HG02870 (cell line): ENCODE measurements around the gene UGT2A3.
"Not testable (repeated sequence)": the region's sequence is repeated elsewhere in the genome, so short reads cannot be mapped to it uniquely, and the experiment has no call there.

Experiments used
- ATAC-seq: cut with Tn5 transposase; IDR thresholded peaks from one replicate; pipeline ENCODE4 v1.9.1; 2021; ENCODE audit warnings: mild to moderate bottlenecking, moderate library complexity; ENCODE audit not compliant: unreplicated experiment

UGT2A3 gene

GRCh38 chr4:68951078-68951805 lies at the start of gene UGT2A3:
Gene UGT2A3 (minus strand): TSS chr4:68951804. CDS start chr4:68951760, 44 bp downstream.
- no peak for ATAC-seq

- ATAC-seq, result no peak
These were observed 45.4 kb upstream of the UGT2A3 start for GRCh38 chr4:68997040-68997439.

- ATAC-seq, result peak; percentile 73
These were observed 43.7 kb upstream of the UGT2A3 start for GRCh38 chr4:68995292-68995691.

DNA sequence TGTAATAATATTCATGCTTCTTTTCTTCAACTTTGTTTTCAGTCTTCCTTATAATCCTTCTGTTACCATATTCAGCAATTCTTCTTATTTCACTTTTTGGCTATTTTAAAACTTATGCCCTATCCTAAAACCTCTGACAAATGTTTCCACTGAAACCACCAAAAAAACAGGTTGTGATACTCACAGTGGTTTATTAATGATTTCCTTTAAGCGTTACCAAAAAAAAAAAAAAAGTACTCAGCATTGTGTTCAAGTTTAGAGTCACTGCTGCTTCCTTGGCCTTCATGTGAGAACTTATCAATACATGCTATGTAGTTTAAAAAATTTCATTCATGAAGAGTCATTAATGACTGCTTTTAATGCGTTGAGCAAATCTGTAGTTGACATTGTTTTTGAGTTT lies 35.4 kb upstream of the UGT2A3 start:
- peak; percentile 54 for ATAC-seq

GRCh38 chr4:68985442-68985841 lies 33.8 kb upstream of the UGT2A3 start:
- ATAC-seq, result no peak

GRCh38 chr4:68984947-68985346 lies 33.3 kb upstream of the UGT2A3 start:
- no peak for ATAC-seq

DNA sequence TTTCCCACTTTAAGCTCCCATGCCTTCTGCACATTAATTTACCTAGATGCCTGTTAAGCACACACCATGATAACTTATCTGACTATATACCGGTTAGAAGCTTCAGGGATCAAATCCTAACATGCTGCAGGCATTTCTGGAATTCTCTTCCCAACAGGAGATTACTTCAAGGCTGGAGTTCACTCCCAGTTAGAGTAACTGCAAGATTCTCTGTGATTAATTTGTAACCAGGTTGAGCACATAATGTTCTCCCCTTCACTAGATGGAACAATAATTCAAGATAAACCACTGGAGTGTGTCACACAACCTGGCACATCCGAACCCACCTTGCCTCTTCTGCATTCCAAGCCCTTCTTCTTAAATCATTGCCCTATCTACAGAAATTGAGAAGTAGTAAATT lies 11.8 kb upstream of the UGT2A3 start:
- ATAC-seq, result no peak

DNA sequence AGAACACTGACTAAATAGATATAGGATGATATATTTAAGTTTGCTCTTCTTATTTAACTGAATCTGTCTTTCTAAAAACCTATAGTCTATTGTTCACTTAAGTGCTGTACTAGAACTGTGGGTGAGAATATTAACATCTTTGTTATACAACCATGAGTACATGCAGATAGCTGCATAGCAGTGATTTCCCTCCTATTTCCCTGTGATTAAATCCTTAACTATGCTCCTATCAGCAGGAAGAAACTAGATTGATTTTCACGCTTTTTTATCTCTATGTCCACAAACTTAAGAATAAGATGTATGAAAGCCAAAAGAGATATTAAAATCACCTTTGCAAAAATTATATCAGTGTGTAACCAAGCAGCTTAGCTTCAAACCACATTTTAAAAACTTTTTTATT lies 11.3 kb upstream of the UGT2A3 start:
- no peak for ATAC-seq

- no peak for ATAC-seq
These were observed 8.9 kb upstream of the UGT2A3 start for GRCh38 chr4:68960294-68961163.

- ATAC-seq, result not testable (repeated sequence)
These were observed 7.5 kb upstream of the UGT2A3 start for GRCh38 chr4:68959085-68959484.

GRCh38 chr4:68954126-68954525 lies 2.5 kb upstream of the UGT2A3 start:
- no peak for ATAC-seq

GRCh38 chr4:68953056-68953596 lies 1.5 kb upstream of the UGT2A3 start:
- ATAC-seq, result no peak

DNA sequence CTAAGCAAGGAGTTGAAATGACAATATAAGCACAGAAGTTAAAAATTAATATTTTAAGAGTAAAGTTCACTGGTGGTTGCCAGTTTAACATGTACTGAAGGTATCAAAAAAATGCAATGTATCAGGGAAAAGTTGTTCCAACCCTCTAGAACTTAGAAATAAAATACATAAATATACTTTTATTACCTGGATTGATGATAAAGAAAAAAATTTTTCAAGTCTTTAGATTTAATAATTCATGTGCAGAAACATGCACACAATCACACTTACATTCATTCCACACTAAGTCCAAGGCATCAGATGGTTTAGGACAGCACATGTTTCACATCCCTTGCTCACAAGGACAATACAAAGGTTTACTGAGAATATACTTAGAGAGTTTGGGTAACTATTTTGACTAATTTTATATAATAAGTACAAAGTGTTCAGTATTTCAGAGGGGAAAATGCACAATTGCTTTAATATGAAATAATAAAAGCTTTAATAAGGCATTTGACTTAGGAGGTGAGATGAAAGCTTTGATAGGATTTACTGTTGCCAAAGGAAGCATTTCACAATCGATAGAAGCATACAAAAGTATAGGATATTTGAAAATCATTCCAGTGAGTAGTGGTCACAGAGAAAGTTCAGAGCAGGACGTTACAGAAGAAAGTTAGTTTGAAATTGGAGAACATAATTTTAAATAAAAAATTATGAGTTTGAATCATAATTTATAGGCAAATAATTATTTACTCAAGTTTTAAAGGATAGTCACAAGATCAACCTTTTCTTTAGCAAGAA lies 392 bp upstream of the UGT2A3 start:
- no peak for ATAC-seq

GRCh38 chr4:68950033-68950432 lies 1.6 kb downstream of the UGT2A3 start:
- no peak for ATAC-seq

- no peak for ATAC-seq
These were observed 2.6 kb downstream of the UGT2A3 start for GRCh38 chr4:68948985-68949384.

- ATAC-seq, result no peak
These were observed 3.4 kb downstream of the UGT2A3 start for GRCh38 chr4:68948044-68948743.

GRCh38 chr4:68929076-68929737 lies 22.4 kb downstream of the UGT2A3 start:
- ATAC-seq, result no peak

GRCh38 chr4:68927165-68927564 lies 24.4 kb downstream of the UGT2A3 start:
- no peak for ATAC-seq

DNA sequence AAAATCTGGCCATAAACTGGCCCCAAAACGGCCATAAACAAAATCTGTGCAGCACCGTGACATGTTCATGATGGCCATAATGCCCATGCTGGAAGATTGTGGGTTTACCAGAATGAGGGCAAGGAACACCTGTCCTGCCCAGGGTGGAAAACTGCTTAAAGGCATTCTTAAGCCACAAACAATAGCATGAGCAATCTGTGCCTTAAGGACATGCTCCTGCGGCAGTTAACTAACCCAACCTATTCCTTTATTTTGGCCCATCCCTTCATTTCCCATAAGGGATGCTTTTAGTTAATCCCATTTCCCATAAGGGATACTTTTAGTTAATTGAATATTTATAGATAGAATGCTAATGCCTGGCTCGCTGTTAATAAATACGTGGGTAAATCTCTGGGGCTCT lies 29.4 kb downstream of the UGT2A3 start:
- not testable (repeated sequence) for ATAC-seq

- no peak for ATAC-seq
These were observed 30.6 kb downstream of the UGT2A3 start for GRCh38 chr4:68921051-68921450.
